GM21515 (cell line): ENCODE measurements around the gene ATG10.
"Not testable (repeated sequence)": the region's sequence is repeated elsewhere in the genome, so short reads cannot be mapped to it uniquely, and the experiment has no call there.

Experiments
- ATAC-seq: cut with Tn5 transposase; IDR thresholded peaks from one replicate; pipeline ENCODE4 v1.9.1; 2021; ENCODE audit not compliant: unreplicated experiment

ATG10 gene

DNA sequence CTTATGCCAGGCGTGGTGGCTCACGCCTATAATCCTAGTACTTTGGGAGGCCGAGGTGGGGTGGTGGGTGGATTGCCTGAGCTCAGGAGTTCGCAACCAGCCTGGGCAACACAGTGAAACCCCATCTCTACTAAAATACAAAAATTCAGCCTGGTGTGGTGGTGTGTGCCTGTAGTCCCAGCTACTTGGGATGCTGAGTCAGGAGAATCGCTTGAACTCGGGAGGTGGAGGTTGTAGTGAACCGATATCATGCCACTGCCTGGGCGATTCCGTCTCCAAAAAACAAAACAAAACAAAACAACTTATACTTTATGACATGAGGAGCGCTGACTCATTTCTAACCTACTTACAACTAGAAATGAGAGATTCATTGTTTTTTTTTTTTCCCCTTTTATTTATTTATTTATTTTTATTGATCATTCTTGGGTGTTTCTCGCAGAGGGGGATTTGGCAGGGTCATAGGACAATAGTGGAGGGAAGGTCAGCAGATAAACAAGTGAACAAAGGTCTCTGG, 10.4 kb downstream of the ATG10 start:
- not testable (repeated sequence) for ATAC-seq

DNA sequence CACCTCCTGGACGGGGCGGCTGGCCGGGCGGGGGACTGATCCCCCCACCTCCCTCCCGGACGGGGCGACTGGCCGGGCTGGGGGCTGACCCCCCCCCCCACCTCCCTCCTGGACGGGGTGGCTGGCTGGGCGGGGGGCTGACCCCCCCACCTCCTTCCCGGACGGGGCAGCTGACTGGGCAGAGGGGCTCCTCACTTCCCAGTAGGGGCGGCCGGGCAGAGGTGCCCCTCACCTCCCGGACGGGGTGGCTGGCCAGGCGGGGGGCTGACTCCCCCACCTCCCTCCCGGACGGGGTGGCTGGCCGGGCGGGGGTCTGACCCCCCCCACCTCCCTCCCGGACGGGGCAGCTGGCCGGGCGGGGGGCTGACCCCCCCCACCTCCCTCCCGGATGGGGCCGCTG, 11.3 kb downstream of the ATG10 start:
- ATAC-seq = not testable (repeated sequence)

DNA sequence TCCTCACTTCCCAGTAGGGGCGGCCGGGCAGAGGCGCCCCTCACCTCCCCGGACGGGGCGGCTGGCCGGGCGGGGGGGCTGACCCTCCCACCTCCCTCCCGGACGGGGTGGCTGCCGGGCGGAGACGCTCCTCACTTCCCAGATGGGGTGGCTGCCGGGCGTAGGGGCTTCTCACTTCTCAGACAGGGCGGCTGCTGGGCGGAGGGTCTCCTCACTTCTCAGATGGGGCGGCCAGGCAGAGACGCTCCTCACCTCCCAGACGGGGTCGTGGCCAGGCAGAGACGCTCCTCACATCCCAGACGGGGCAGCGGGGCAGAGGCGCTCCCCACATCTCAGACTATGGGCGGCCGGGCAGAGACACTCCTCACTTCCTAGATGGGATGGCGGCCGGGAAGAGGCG, 11.7 kb downstream of the ATG10 start:
- not testable (repeated sequence) for ATAC-seq

DNA sequence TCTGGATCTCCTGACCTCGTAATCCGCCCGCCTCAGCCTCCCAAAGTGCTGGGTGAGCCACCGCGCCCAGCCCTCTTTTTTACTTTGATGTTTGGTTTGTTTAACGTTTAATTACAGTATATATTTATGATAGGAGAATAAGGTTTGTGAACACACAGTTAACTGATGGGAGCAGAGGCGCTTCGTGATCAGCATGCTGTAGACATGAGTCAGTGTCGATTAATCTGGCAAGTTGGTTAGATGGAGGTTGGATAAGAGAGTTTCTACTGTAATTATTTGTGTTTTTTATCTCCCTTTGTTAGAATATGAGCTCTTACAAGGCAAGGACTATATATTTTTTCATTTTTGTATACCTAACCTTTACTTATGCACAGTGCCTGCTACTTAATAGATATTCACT, 14.3 kb downstream of the ATG10 start:
- no peak for ATAC-seq

DNA sequence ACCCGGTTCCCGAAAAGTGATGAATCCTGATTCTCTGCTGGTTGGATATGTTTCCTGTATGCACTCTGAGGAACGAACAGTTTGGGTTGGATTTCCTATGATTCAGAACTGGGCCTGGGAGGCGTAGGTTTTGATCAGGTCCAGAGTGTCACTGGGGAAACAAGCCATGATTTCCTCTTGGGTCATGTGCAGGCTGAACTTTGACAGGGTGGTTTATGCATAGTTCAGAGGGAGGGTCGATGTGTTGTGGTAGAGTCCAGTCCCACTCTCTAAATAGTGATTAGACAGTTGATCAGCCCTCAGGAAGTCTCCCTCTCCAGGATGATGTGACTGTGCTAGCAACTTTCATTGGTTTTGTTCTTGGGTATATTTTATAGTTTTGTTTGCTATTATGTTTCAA, 17.4 kb downstream of the ATG10 start:
- ATAC-seq = no peak

DNA sequence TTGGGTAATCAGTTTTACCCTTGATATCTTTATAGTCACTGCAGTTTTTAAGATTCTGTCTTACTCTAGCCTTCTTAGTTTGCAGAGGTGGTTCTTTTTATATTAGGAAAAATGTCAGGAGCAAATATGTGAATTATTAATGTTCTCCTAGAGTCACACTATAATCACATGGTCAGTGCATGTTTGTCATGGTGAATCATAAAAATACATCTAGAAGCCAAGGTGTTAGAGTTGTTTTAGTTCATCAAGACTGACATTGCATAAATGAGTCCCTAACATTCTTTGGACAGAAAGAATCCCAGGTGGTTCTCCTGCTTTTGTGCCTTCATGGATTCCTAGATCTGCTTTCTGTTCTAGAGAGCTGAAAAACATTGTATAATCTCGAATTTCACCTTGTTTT, 22.9 kb downstream of the ATG10 start:
- no peak for ATAC-seq

DNA sequence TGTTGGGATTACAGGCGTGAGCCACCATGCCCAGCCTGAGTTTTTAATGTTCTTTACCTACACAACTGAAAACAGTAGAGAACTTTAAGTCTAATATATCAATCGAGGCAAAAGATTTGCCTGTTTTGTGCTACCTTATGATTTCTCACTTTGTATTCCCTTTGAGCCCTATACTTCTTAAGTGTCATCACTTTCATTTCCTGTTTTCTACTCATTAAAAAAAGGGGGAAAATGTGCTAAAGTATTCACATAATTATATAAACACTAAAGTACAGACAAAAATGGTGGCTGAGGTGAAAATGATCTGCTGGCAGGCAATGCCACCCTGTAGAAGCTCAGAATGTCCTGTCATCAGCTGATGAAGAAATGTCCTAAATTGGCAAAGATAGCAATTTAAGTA, 23.6 kb downstream of the ATG10 start:
- ATAC-seq = no peak

DNA sequence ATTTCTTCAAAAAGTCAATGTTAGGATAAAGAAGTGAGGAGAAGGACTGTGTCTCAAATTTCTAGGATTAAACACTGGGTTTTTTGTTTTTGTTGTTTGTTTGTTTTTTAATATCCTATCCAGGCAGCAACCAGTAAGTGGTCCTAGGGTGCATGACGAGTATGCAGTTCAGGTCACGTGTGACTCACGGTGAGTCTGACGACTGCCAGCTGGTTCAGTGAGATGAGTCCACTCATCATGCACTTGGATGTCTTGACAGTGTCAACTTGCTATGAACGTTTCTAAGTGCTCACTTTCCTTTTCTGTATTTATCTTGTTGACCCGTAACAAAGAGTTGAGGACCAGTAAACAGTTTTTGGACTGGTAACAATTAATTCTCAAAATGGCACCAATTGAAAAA, 32.7 kb downstream of the ATG10 start:
- no peak for ATAC-seq

DNA sequence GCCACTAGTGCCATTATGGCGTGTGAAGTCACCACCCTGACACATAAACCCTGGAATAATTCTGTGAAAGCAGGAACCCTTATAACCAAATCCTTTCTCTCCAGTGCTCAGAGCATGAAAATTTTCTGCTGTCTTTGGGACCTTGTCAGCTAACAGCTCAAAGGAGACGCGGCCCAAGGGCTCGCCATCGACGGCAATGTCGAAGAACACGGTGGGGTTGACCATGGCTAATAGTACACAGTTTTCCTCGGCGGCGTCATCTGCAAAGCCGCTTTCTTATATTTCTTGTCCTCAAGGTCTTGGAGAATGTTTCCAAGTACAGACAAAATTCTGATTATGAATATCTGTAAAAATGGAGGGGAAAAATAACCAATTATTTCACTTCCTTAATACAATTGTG, 38.0 kb downstream of the ATG10 start:
- not testable (repeated sequence) for ATAC-seq

DNA sequence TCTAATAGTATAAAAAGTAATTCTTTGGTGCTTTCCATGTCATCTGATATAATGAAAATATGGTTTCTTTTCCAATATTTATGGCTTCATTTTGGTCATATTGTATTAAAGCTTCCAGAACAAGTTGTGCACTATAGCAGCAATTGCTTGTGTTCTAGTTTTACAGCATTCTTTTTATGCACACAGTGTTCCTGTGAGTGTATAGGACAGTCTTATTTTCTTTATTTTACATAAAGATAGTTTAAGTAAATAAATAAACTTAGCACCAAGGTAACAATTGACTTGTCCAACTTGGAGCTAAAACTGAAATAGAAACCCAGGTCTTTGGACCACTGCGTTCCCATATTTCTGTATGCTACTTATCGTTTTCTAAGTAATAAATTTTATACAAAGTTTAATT, 38.9 kb downstream of the ATG10 start:
- ATAC-seq = no peak

DNA sequence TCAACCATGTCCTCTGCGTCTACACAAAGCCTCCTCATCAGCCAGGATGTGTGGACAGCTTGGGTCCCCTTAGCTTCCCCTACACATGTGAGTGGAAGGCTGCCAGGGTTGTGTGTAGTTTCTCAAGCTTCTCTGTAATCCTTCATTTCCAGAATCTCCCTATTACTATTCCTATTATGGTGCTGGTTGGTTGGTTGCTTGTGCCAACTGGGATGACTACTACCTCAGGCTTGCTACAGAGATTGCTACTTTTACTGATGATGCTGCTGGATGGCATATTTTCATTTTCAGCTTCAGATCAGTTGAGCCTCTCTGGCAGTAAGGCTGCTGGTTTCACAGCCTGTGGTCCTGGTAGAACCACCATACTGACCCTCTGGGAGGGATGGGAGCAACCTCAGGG, 39.9 kb downstream of the ATG10 start:
- ATAC-seq = no peak

DNA sequence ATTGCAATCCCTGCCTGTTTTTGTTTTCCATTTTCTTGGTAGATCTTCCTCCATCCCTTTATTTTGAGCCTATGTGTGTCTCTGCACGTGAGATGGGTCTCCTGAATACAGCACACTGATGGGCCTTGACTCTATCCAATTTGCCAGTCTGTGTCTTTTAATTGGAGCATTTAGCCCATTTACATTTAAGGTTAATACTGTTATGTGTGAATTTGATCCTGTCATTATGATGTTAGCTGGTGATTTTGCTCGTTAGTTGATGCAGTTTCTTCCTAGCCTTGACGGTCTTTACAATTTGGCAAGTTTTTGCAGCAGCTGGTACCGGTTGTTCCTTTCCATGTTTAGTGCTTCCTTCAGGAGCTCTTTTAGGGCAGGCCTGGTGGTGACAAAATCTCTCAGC, 42.8 kb downstream of the ATG10 start:
- ATAC-seq = not testable (repeated sequence)

DNA sequence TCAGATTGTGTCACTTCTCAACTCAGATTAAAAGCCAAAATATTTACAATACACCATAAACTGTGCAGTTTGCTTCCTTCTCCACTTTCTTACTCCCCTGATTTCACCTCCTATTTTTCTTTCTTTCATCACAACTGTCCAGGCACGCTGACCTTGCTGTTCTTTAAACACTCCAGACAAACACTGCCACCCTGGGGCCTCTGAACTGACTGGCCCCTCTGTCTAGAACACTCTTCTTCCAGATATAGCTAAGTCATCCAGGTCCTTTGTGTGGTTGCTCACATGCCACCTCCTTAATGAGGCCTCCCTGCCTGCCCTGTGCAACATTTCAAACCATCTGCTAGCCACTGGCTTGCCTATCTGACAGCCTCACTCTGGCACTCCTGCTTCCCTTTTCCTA, 46.6 kb downstream of the ATG10 start:
- no peak for ATAC-seq

DNA sequence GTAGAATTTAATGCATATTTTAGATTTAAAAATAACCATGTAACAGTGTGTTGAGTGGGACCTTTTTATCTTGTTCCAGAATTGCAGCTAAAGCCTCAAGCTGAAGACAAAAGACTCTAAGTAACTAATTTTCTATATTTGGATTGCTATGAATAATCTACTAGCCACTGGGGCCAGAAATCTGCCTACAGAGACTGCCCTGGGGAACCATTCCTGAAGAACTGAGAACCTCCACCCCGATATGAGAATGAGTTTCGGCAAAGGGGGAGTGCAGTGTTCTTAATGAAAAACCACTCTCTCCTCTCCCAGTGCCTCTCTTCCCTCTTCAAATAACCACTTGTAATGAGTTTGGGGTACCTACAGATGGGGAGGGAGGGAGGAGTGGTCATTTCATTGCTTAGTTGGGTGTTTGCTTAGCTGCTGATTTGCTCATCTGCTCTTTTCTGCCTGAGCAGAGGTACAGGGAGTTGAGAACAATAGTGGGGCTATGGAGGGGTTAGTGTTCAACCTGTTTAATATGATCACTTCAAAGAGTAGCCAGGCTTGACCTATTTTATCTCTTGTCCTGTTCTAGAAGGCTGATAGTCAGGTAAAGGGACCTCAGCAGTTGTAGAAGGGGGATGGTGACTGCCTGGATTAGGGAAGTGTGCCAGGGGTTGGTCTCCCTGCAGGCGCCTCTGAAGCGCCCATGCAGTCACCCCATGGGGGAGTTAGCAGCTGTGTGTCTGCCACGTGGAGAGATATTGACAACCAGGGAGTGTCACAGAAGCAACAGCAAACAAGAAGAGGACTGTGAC, 47.7 kb downstream of the ATG10 start:
- ATAC-seq = no peak

DNA sequence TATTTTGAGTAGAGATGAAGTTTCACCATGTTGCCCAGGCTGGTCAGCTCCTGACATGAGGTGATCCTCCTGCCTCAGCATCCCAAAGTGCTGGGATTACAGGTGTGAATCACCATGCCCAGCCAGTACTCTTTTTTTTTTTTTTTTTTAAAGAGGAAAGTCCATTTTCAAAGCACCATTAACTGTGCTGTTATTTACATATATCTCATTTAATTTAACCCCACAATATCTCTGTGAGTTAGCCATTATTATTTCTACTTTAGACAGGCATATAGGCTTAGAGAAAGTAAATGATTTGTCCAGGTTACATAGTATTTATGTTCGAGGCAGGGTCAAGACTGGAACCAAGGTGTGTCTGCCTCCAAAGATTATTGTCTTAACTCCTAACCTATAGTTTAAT, 50.7 kb downstream of the ATG10 start:
- no peak for ATAC-seq

DNA sequence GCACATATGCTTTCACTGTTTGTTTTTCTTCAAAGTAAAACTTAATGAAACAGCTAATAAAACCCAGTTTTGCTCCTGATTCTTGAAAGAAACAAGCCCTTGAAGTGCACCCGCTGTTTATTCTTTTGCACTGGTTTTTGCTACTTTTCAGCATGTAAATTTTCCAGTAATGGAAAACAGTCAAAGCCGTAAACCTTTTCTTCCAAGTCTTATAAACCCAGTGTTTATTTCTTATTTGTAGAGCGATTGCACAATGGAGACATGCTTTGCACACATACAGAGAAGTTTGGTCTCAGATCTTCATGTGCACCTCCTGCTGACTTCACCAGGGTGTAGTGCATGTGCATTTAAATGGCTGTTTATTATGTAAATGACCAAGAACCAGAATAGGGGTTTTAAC, 51.8 kb downstream of the ATG10 start:
- no peak for ATAC-seq

DNA sequence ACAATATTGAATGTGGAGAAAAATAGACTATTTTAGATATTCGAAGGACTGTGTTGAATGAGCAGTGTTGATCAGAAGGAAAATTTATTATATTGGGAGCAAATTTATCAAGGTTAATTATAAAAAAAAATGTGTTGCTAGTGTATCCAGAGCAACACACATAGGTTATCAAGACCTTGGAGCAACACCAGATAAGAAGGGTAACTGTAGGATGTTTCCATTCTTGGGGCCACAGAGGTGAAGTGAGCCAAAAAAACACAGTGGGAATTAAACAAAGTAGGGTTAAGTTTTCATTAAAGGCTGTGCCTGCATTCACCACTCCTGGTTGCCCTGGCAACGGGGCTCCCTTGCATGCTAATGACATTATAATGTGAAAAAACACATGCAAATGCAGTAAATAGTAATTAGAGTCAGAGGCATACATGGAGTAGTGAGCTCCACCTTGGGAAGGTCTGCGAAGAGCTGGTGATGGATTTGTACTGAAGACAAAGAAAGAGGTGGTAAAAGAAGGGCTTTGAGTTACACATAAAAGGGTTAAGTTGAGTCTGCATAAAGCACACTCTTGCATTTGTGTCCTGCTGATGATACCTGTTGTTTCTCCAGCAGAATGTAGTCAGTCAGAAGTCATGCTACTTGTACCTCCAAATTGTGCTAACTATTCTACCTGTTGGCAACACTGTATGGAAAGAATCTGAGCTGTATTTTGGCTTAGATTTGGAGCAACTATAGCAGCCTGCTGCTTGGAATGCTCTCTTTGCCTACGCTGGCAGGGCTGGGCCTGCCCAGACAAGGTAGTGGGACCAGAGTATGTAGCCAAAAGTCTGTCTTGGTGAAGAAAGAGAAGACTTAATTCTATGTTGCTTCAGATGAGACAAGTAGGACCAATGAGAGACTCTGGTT, 59.6 kb downstream of the ATG10 start:
- ATAC-seq = no peak

DNA sequence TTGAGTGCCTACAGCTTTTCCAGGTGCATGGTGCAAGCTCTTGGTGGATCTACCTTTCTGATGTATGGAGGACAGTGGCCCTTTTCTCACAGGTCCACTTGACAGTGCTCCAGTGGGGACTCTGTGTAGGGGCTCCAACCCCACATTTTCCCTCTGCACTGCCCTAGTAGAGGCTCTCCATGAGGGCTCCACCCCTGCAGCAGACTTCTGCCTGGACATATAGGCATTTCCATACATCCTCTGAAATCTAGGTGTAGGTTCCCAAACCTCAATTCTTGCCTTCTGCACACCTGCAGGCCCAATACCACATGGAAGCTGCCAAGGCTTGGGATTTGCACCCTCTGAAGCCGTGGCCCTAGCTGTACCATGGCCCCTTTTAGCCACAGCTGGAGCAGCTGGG, 71.1 kb downstream of the ATG10 start:
- ATAC-seq = not testable (repeated sequence)

DNA sequence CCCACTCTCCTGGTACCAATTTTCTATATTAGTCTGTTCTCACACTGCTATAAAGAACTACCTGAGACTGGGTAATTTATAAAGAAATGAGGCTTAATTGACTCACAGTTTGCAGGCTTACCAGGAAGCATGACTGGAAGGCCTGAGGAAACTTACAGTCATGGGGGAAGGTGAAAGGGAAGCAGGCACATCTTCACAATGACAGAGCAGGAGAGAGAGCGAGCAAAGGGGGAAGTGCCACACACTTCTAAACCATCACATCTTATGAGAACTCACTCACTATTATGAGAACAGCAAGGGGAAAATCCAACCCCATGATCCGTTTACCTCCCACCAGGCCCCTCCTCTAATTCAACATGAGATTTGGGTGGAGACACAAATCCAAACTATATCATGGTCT, 72.2 kb downstream of the ATG10 start:
- ATAC-seq = no peak

DNA sequence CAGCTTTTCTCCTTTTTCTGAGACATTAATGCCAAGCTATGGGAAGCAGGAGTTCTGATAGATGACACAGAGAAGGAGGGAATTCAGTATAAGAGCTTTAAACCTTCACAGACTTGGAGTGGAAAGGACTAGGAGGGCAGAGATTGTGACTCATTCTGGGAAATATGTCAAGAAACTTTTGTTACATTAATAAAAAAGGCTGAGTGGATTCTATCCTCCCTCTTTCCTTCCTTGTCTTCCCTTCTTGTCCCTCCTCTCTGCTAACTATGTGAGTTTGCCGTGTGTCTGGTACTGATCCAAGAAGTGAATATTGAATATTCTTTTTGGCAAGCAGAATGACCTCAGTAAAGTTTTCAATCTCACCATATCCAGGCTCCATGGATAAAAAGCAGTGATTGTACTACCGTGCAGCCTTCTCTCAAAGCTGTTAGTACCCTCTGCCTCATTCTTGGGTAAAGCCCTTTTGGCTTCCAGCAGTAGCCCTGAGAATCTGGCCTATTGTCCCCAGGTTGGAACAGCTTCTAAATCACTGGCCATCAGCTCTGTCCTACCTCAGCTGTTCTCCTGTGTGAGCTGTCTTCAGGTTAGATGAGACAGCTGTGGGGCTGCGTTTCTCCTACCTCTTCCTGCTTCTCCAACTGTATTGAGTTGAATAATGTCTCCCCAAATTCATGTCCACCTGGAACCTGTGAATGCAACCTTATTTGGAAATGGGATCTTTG, 73.9 kb downstream of the ATG10 start:
- no peak for ATAC-seq

DNA sequence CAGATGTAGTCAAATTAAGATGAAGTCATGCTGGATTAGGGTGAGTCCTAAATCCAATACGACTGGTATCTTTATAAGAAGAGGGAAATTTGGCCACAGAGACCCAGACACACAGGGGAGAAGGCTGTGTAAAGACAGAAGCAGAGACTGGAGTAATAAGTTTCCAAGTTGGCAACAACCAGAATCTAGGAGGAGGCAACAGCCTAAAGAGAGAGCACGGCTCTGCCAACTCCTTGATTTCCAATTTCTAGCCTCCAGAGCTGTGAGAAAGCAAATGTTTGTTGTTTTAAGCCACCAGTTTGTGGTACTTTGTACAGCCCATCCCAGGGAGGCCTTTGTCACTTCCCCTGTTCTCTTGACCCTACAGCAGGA, 74.4 kb downstream of the ATG10 start:
- no peak for ATAC-seq
